Skeletal muscle satellite cell (primary cell): ENCODE data around the gene BMP7. TPM values are rescaled to one million over a fixed set of nuclear protein-coding genes. Genes with fewer than 3 reads are reported as not detected.

Source experiments
- H3K27me3 ChIP-seq: 2 replicates; pipeline ENCODE4 v1.7.0; 2013; ENCODE audit warnings: low read length; ENCODE audit not compliant: control insufficient read depth, insufficient read depth
- H3K36me3 ChIP-seq: 2 replicates; pipeline ENCODE4 v1.7.0; 2013; ENCODE audit warnings: mild to moderate bottlenecking, control low read depth, low read length; ENCODE audit not compliant: insufficient read depth
- H3K4me1 ChIP-seq: 2 replicates; pipeline ENCODE4 v1.7.0; 2013; ENCODE audit warnings: low read length; ENCODE audit not compliant: control insufficient read depth, insufficient read depth
- H3K4me2 ChIP-seq: 2 replicates; pipeline ENCODE4 v1.7.0; 2013; ENCODE audit warnings: mild to moderate bottlenecking, low read length
- H3K4me3 ChIP-seq: 2 replicates; pipeline ENCODE4 v1.7.0; 2013; ENCODE audit warnings: low read length
- H3K9ac ChIP-seq: 2 replicates; pipeline ENCODE4 v1.7.0; 2013; ENCODE audit warnings: mild to moderate bottlenecking, low read depth, low read length, moderate library complexity
- H3K9me3 ChIP-seq: replicated peaks from 2 replicates; pipeline ENCODE4 v1.7.0; 2013; ENCODE audit warnings: mild to moderate bottlenecking, control low read depth, low read length
- total RNA-seq: library from RNA; depleted of rRNA; stranded (reverse); fragments of >200 nt; gene quantifications from 2 replicates; pipeline ENCODE4 v1.2.3, GENCODE V29; 2012; rRNA removed

The BMP7 gene
- total RNA-seq: not detected in 2 replicates

DNA sequence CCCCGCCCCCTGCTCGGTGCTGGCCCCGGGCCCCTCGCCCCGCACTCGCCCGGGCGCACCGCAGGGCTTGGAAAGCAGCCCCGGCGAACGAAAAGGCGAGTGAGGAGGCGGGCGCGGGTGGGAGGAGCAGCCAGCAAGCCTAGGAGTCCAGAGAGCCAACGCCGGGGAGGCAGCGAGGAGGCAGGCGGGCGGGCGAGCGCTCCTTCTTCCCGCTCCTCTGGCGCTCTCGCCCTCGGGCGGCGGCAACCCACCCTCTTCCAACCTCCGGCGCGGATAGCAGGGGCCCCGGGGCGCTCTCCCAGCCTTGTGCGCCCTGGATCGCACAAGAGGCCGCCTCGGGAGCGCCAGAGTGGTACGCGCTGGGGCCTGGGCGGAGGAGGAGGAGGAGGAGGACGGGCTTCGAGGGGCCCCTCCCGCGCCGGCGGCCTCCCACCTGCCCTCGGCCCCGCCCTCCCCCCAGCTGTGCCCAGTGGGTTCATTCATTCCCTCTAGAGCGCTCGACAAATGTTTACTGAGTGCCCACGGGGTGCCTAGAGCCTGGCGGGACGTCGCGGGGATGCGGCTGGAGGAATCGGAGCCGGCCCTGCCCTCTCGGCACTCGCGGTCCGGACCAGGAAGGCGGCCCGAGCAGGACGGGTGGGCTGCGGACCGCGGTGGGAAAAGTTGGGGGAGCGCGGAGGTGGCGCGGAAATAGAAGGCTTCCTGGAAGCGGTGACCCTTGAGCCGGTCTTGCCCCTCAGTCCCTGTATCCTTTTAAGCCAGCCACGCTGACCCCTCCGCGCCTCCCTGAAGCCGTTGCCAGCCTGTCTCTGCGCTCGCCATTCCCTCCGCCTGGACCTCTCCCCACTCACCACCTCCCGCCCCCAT lies at the start of gene BMP7:
TSS of gene BMP7 (minus strand) at position 351 of the 867 bp plus-strand sequence. CDS start 519 bp downstream, outside the sequence.
- Histone ChIP-seq H3K27me3 (peaks cover 40% of the 10 kb centered on the region), H3K4me2 (no peak within 1 kb of the TSS), H3K36me3 (no peaks in the 10 kb centered on the region), H3K9me3 (no peaks in the 10 kb centered on the region), H3K4me3 (no peak within 1 kb of the TSS), H3K4me1 (no peaks in the 10 kb centered on the region), H3K9ac (no peak within 1 kb of the TSS)

DNA sequence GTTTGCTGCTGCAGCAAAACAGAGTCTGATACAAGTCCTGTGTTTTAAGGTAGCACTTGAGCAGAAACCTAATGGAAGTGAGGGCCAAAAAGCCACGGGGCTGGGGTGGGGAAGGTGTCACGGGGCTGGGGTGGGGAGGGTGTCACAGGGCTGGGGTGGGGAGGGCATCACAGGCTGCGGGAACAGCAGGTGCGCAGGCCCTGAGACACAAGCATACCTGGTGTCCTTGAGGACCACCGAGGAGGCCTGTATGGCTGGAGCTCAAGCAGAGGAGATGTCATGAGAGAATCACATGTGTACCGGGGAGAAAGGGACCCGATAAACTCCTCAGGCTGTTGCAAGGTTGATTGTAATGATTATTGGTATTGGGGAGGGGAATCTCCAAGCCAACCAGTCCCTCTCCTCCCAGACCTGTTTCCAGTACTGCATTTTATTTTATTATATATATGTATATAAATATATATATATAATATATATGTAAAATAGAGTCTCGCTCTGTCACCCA lies 49.6 kb upstream of the BMP7 start:
- H3K36me3 ChIP-seq: no peaks in the 10 kb centered on the region
- no peaks in the 10 kb centered on the region for H3K4me1 ChIP-seq
- no peaks in the 10 kb centered on the region for H3K9me3 ChIP-seq
- no peak overlapping the region for H3K4me3 ChIP-seq
- H3K9ac ChIP-seq: no peak overlapping the region
- no peak overlapping the region for H3K4me2 ChIP-seq
- peaks cover 2% of the 10 kb centered on the region for H3K27me3 ChIP-seq

DNA sequence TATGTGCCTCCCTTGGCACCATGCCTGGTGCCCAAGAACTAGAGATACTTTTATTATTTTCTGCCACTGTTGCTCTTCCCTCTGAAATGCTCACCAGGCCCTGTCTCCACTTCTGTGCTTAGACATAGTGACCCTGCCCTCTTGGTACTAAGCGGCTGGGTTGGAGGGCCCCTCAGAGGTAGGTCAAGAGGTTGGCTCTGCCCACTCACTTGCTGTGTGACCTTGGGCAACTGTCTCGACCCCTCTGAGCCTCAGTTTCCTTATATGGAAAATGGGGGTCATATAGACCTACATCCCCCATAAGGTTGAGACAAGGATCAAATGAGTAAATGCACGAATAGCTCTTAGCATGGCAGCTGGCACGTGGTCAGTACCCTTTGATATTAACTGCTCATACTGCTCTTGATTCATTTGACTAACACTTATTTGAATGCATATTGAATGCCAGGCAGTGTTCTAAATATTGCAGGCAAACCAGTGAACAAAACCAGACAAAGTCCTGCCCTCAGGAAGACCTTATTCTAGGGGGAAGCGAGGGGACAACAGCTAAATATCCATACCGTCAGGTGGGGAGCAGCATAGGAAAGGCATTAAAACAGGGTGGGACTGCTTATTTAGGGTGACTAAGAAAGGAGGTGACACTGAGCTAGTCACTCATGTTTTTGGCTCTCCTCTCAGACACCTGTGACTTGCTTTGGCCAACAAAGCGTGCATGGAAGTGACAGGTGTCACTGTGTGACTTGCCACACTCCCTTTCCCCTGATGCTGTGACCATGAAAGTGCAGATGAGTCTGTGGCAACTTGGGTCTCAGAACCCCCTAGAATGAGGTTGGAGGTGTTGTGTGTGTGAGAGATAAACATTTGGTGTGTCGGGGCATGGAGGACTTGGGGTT lies 48.9 kb upstream of the BMP7 start:
- H3K9me3 ChIP-seq: no peaks in the 10 kb centered on the region
- H3K4me3 ChIP-seq: no peak overlapping the region
- peaks cover 2% of the 10 kb centered on the region for H3K27me3 ChIP-seq
- H3K4me1 ChIP-seq: no peaks in the 10 kb centered on the region
- H3K4me2 ChIP-seq: no peak overlapping the region
- H3K36me3 ChIP-seq: no peaks in the 10 kb centered on the region
- no peak overlapping the region for H3K9ac ChIP-seq

DNA sequence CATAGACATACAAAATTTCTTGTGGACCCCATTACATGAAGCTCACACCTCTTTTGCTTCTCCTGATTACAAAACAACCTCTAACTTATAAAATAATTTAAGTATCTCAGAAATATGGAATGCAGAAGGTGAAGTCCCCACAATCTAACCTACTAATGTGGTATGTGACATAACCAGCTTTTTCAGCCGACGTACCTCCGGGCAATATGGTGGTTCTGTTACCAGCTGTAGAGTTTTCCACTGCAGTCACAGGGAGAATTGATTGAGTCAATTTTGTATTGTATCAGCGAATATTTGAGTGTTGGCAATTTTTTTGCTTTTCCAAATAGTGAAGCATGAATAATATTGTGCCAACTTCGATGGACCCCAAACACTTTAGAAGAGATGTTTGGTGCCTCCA lies 47.5 kb upstream of the BMP7 start:
- Histone ChIP-seq H3K27me3 (peaks cover 2% of the 10 kb centered on the region), H3K9ac (no peak overlapping the region), H3K36me3 (no peaks in the 10 kb centered on the region)

DNA sequence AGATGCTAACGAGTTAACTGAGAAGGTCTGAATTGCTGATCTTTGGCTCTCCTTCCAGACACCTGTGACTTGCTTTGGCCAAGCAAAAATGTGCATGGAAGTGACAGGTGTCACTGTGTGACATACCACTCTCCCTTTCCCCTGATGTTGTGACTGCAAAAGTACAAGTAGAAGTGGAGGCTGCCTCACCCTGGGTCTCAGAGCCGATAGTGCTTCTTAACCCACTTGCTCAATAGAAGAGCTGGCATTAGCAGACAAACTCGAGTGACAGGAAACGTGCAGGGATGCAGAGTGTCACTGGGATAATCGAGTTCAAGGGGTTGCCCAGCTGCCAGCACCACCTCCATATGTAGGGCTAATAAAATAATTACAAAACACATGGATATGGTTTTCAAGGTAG lies 46.8 kb upstream of the BMP7 start:
- no peaks in the 10 kb centered on the region for H3K4me1 ChIP-seq
- no peaks in the 10 kb centered on the region for H3K36me3 ChIP-seq
- H3K9me3 ChIP-seq: no peaks in the 10 kb centered on the region
- no peak overlapping the region for H3K4me2 ChIP-seq
- no peak overlapping the region for H3K4me3 ChIP-seq
- peaks cover 2% of the 10 kb centered on the region for H3K27me3 ChIP-seq
- no peak overlapping the region for H3K9ac ChIP-seq

More for the DNA sequence above, 47.5 kb upstream of the BMP7 start:
- H3K4me1 ChIP-seq: no peaks in the 10 kb centered on the region
- H3K9me3 ChIP-seq: no peaks in the 10 kb centered on the region
- no peak overlapping the region for H3K4me3 ChIP-seq
- no peak overlapping the region for H3K4me2 ChIP-seq

DNA sequence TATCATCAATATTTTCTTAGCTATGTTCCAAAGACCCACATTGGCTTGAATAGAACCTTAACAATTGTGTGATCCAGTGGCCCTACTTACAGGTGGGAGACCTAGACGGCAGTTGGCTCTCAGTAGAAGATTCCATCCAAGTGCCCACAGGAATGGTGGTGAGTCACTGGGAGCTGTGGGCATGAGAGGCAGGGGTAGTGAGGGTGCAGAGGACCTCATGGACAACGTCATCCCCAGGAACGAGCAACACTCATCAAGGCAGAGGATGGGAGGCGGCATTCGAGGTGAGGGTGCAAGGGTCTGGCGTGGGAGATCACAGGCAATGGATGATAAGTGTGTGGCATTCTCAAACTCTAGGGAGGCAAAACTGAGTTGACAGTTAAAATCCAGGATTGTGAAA lies 45.7 kb upstream of the BMP7 start:
- Histone ChIP-seq H3K4me1 (no peaks in the 10 kb centered on the region), H3K9ac (no peak overlapping the region), H3K36me3 (no peaks in the 10 kb centered on the region), H3K9me3 (no peaks in the 10 kb centered on the region), H3K4me3 (no peak overlapping the region), H3K27me3 (peaks cover 2% of the 10 kb centered on the region), H3K4me2 (no peak overlapping the region)

DNA sequence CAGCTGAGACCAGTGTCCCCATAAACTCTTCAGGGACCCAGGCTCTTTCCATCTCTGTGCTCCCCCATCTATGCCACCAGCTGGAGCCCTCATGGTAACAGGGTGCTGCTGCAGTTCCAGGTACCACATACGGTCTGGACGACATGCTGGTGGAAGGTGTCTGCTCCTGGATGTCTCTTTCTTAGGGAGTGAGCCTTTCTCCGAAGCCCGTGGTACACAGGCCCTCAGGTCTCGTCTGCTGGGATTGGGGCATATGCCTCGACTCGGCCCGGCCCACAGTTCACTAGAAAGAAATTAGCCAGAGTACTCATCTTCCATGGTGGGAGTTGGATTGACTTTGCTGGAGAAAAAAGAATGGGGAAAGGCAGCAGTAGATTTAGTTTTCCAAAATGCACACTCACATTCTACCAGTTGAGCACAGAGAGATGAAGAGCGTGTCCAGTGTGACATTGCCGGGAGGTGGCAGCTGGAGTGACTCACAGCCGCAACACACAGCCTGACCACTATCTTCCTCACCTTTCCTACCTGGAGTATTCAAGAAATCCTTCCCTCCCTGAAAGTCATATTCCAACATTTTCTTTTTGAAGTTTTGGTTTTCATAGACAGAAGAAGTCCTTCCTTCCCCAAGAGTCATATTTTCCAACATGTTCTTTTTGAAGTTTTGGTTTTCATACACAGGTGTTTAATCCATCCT lies 44.5 kb upstream of the BMP7 start:
- Histone ChIP-seq H3K36me3 (no peaks in the 10 kb centered on the region), H3K4me2 (no peak overlapping the region), H3K4me3 (no peak overlapping the region), H3K9ac (no peak overlapping the region), H3K4me1 (no peaks in the 10 kb centered on the region), H3K9me3 (no peaks in the 10 kb centered on the region), H3K27me3 (peaks cover 2% of the 10 kb centered on the region)

DNA sequence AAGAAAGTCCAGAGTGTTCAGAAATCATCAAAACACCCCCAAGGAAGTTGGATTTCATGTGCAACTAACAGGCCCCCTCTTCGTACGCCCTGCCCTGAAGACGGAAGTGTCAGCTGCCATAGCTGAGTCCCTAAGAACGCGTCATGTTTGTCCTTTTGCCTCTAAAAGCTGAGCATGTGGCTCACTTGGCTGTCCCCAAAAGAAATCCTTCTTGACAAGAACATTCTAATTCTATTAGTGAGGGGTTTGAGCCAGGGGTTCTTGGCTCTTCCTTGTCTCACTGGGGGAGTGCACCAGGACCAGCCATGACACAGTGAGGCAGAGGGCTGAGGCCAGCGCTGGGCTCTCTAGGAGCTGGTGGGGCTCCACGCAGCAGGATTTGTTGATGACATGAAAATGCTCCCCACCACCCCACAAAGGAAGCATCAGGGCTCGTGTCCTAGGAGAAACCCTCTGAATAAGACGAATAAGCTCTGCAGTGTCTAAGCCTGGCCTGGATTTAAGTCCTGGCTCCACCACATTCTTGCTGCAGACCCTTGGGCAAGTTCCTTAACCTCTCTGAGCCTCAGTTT lies 43.2 kb upstream of the BMP7 start:
- H3K27me3 ChIP-seq: no peaks in the 10 kb centered on the region
- no peaks in the 10 kb centered on the region for H3K36me3 ChIP-seq
- H3K4me3 ChIP-seq: no peak overlapping the region
- H3K9me3 ChIP-seq: no peaks in the 10 kb centered on the region
- H3K4me1 ChIP-seq: no peaks in the 10 kb centered on the region
- H3K4me2 ChIP-seq: no peak overlapping the region
- no peak overlapping the region for H3K9ac ChIP-seq

DNA sequence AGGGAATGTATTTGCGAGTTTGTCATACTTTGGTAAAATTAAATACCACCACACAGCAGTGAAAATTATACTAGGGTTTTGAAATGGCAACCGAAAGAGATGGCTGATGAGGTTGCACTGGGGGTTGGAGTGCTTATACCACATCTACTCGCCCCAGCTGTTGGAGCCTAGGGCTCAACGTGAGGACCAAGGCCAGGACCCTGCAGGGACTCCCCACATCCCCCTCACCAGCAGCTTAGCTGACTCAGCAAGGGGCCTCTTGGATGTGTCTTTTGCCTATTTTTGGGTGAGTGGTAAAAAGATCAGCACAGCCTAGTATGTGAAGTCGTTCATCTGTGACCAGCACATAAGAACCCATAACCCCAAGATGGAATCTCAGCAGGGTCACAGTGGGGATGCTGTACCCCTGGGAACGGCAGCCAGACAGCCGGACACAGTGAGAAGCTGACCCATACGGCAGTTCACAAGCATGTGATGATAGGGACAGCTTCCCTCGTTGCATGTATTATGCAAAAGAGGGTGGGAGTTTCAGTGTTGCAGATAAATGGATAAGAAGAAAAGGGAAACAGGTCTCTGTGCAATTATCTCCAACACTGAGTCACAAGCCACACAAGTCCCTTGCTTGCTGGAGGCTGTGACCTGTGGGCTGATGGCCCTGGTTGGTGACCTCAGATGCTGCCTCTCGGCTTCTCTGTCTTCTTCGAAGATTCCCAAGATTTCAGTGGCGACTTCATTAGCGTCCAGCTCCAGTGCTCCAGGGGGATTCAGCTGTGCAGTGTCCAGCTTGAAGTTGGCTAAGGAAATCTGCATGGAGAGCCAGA lies 42.2 kb upstream of the BMP7 start:
- no peak overlapping the region for H3K9ac ChIP-seq
- no peaks in the 10 kb centered on the region for H3K36me3 ChIP-seq
- H3K4me2 ChIP-seq: no peak overlapping the region
- H3K27me3 ChIP-seq: no peaks in the 10 kb centered on the region
- H3K4me1 ChIP-seq: no peaks in the 10 kb centered on the region
- H3K4me3 ChIP-seq: no peak overlapping the region
- no peaks in the 10 kb centered on the region for H3K9me3 ChIP-seq

DNA sequence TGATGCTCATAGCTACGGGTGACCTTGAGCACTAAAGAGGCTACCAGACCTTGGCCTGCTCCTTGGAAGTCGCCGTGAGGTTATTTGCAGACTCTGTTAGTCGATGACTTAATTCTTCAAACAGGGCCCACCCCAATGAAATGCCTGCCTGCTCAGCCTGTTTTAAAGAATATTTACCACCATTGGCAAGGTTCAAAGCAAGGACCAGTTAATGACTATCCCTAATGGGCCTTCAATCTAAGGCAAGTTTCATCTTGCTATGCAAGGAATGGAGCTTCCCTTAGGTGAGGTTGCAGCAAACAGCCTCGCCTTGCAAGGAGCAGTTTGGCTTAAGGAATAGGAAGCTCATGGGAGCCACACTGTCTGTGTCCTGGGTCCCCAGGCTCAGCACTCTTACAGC lies 40.3 kb upstream of the BMP7 start:
- H3K9ac ChIP-seq: no peak overlapping the region
- H3K9me3 ChIP-seq: no peaks in the 10 kb centered on the region
- no peaks in the 10 kb centered on the region for H3K36me3 ChIP-seq
- no peak overlapping the region for H3K4me3 ChIP-seq
- H3K27me3 ChIP-seq: no peaks in the 10 kb centered on the region
- no peak overlapping the region for H3K4me2 ChIP-seq
- H3K4me1 ChIP-seq: no peaks in the 10 kb centered on the region
